ENCODE data around the gene TMTC4. TPM values are rescaled to one million over a fixed set of nuclear protein-coding genes. Genes with fewer than 3 reads are reported as not detected.
"Not testable (repeated sequence)": the region's sequence is repeated elsewhere in the genome, so short reads cannot be mapped to it uniquely, and the experiment has no call there.

The TMTC4 gene
- total RNA-seq, 1 donor: 23.3 TPM

DNA sequence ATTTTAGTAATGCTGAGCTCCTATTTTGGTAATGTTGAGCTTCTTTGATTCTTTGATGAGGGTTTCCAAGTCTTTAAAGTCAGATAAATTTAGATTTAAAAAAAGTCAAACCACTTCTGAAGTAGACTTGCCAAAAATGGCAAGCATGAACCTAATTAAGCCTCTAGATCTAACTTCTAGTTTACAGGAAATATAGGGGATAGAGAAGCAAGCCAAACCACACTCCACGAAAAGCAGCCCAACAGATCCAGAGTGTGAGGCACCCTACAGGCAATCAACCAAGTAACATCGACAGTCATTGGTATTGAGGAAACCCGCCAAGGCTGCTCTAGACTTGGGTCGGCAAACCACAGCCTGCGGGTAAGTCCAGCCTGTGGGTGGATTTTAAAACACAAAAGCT is 89.7 kb downstream of the TMTC4 start:
- no peak overlapping the region for H3K4me3 ChIP-seq (ENCODE audit: low read depth, low read length)
- DNase-seq (ENCODE audit: low read depth): no peak
- TF ChIP-seq, protein P1, sequence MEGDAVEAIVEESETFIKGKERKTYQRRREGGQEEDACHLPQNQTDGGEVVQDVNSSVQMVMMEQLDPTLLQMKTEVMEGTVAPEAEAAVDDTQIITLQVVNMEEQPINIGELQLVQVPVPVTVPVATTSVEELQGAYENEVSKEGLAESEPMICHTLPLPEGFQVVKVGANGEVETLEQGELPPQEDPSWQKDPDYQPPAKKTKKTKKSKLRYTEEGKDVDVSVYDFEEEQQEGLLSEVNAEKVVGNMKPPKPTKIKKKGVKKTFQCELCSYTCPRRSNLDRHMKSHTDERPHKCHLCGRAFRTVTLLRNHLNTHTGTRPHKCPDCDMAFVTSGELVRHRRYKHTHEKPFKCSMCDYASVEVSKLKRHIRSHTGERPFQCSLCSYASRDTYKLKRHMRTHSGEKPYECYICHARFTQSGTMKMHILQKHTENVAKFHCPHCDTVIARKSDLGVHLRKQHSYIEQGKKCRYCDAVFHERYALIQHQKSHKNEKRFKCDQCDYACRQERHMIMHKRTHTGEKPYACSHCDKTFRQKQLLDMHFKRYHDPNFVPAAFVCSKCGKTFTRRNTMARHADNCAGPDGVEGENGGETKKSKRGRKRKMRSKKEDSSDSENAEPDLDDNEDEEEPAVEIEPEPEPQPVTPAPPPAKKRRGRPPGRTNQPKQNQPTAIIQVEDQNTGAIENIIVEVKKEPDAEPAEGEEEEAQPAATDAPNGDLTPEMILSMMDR (IDR thresholded peaks at IDR 0.05; ENCODE audit: insufficient read depth, low read length): no peak

DNA sequence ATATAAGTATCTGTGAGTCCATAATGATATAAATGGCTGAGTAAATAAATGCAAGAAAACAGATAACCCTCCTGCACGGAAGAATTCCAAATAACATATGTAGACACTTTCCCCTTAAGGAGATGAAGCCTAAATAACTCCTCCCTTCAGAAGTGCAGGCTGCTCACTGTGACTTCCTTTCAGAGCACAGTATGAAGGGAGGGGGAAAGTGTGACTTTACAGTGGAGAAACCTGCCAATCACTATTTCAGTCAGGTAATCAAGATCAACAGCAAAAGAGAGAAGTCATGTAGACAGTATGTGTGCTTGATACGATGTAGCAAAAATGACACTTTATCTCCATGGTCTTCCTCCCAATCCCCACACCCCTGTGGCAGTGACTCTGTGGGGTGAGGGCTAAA is 93.1 kb downstream of the TMTC4 start:
- TF ChIP-seq, protein P1 (IDR thresholded peaks at IDR 0.05; ENCODE audit: insufficient read depth, low read length): no peak
- DNase-seq (ENCODE audit: low read depth): no peak

DNA sequence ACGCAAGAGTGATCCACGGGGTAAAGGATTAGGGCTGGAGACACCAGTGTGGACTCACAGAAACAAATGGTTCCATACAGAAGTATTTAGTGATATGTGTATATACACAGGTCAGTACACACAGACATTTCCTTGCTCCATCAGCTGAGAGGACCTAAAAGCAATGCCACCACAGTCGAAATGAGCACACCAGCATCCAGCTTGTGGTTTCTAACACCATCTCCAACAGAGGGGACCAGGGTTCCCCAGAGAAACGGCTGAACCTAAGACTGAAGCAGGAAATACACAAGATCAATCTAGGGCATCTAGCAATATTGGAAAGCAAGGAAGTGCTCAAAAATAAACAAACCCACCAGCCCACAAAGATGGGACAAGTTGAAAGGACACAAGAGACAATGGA is 93.6 kb downstream of the TMTC4 start:
- no peak overlapping the region for H3K4me3 ChIP-seq (ENCODE audit: low read depth, low read length)
- DNase-seq (ENCODE audit: low read depth): no peak
- TF ChIP-seq, protein P1 (IDR thresholded peaks at IDR 0.05; ENCODE audit: insufficient read depth, low read length): no peak

More for the DNA sequence above, 93.1 kb downstream of the TMTC4 start:
- no peak overlapping the region for H3K4me3 ChIP-seq (ENCODE audit: low read depth, low read length)

DNA sequence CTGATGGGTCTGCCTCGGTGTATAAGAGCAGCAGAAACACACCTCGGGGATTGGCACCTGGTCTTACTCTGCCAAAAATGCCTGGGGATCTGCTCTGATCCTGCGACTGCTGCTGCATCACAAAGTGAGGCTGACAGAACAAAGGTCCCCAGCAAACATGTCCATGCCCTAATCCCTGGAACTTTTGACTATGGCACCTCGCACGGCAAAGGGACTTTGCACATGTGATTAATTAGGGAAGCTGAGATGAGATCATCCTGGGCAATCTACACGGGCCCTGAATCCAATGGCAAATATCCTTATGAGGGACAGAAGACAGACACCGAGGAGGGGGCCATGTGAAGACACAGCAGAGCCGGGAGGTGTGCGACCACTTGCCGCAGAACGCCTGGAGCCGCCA is 94.5 kb downstream of the TMTC4 start:
- H3K4me3 ChIP-seq (ENCODE audit: low read depth, low read length): no peak overlapping the region
- TF ChIP-seq, protein P1 (IDR thresholded peaks at IDR 0.05; ENCODE audit: insufficient read depth, low read length): no peak
- no peak for DNase-seq (ENCODE audit: low read depth)

DNA sequence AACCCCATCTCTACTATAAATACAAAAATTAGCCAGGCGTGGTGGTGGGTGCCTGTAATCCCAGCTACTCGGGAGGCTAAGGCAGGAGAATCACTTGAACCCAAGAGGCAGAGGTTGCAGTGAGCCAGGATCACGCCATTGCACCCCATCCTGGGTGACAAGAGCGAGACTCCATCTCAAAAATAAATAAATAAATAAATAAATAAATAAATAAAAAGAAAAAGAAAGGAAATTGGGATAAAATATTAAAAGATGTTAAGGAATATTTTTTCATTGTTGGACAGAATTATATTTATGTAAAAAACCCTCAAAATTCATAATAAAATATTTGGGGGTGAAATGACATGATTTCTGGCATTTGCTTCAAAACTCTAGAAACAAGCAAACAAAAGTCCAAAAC is 97.4 kb downstream of the TMTC4 start:
- not testable (repeated sequence) for DNase-seq (ENCODE audit: low read depth); H3K4me3 ChIP-seq (ENCODE audit: low read depth, low read length)

DNA sequence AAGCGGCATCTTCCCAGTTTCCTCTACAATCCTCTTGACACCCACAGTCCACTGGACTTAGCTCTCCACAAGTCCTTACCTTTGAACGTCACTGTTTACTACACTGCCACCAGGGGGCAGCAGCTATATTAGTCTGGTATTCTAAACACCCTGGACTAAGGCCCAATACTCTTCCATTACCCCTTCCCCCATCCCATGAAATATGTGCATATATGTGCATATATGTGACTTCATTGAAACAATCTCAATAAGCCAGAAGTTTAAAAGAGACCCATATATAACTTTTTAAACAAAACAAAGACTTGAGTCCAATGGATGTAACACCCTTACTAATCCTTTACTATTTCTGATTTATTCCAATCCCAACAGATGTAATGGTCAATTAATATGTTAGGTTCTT is 101.5 kb downstream of the TMTC4 start:
- no peak overlapping the region for H3K4me3 ChIP-seq (ENCODE audit: low read depth, low read length)
- peak; percentile 85 for DNase-seq (ENCODE audit: low read depth)
- TF ChIP-seq, protein P1 (IDR thresholded peaks at IDR 0.05; ENCODE audit: insufficient read depth, low read length): peak; percentile 67

DNA sequence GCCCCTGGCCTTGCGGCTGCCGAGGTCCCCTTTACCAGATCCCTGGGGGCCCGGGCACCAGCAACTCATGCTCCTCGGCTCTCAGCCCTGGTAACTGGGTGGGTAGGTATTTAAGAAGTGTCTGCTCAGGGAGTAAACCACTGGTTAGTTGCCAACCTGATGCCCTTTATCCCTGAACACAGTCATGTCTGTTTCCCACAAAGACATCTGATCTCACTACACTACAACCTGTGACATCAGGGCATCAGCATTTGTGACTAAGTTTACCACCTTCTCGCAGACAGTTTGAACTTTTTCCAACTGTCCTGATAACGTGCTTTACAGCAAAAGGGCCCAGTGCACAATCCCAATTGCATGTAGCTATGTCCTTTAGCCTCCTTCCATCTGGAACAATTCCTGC is 108.1 kb downstream of the TMTC4 start:
- DNase-seq (ENCODE audit: low read depth): no peak
- H3K4me3 ChIP-seq (ENCODE audit: low read depth, low read length): no peak overlapping the region
- TF ChIP-seq, protein P1 (IDR thresholded peaks at IDR 0.05; ENCODE audit: insufficient read depth, low read length): no peak
